Loucy (cell line): ENCODE results near the gene COLEC11.

ENCODE experiments used
- CTCF ChIP-seq: fragments of 200-600 bp; sonication (generic); conservative IDR thresholded peaks from 2 replicates; pipeline ENCODE4 v1.5.1; 2014; ENCODE audit warnings: mild to moderate bottlenecking, antibody characterized with exemption, low read length
- EZH2phosphoT487 ChIP-seq: fragments of 200-600 bp; IDR thresholded peaks from 2 replicates; pipeline ENCODE4 v1.6.1; 2018; ENCODE audit warnings: antibody characterized with exemption, mild to moderate bottlenecking, moderate library complexity, borderline replicate concordance

- TF ChIP-seq CTCF (no peak), EZH2phosphoT487 (no peak)
Observed at GRCh38 chr2:3619033-3619432, 24.1 kb downstream of the COLEC11 start.
